NCI-H128 (cell line): ENCODE results near the gene MTTP.
"Not testable (repeated sequence)": the region's sequence is repeated elsewhere in the genome, so short reads cannot be mapped to it uniquely, and the experiment has no call there.

Source experiments
- DNase-seq: peaks from one replicate; lab custom pipeline; 2025; ENCODE audit not compliant: unreplicated experiment; lab: John Stamatoyannopoulos, UW

The MTTP gene

DNA sequence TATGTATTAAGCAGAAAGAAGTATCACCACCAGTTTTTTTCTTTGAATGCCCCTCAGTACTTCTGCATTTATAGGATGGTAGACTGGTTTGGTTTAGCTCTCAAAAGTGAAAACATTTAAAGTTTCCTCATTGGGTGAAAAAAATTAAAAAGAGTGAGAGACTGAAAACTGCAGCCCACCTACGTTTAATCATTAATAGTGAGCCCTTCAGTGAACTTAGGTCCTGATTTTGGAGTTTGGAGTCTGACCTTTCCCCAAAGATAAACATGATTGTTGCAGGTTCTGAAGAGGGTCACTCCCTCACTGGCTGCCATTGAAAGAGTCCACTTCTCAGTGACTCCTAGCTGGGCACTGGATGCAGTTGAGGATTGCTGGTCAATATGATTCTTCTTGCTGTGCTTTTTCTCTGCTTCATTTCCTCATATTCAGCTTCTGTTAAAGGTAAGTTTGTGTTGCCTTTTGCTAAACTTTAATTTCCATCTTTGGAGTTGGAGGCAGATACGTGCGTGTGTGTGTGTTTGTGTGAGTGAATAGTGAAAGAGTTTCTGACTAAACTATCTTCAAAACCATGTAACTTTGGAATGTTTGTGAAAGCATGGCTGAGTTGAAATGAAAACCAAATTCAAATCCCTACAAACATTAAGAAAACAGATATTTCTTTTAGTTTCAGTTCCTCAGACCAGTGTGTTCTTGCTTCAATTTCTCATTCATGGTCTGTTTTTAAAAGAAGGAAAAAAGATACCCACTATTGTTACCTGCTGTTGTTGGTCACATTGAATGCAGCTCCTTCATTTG is at the start of gene MTTP:
MTTP (plus strand) TSS at position 295 of the 795 bp plus-strand sequence; CDS start at position 381, 86 bp downstream.
- DNase-seq, result no peak

DNA sequence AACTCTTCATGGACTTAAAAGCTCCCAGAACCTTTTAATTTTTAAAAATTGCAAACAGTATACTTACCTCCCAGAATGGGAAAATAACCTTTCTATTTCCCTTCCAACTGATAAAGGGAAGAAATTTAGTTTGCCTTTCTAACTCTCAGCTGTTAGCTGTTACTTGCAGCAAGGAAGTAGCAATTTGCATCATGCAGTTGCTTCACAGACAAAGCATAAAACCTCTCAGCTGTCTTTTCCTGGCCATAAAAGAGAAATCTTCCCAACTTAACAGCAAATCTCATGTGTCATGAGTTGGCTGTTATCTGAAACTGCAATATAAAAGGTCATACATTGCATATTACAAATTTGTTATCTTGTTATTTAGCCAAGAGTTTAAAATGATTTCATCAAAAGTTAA is 45.4 kb upstream of the MTTP start:
- DNase-seq, result no peak

GRCh38 chr4:99529956-99530355 is 44.7 kb upstream of the MTTP start:
- DNase-seq, result no peak

DNA sequence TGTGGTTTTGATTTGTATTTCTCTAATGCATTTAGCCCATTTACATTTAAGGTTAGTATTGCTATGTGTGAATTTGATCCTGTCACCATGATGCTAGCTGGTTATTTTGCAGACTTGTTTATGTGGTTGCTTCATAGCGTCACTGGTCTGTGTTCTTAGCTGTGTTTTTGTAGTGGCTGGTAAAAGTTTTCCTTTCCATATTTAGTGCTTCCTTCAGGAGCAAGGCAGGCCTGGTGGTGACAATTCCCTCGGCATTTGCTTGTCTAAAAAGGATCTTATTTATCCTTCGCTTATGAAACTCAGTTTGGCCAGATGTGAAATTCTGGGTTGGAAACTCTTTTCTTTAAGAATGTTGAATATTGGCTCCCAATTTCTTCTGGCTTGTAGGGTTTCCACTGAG is 39.9 kb upstream of the MTTP start:
- DNase-seq, result not testable (repeated sequence)

DNA sequence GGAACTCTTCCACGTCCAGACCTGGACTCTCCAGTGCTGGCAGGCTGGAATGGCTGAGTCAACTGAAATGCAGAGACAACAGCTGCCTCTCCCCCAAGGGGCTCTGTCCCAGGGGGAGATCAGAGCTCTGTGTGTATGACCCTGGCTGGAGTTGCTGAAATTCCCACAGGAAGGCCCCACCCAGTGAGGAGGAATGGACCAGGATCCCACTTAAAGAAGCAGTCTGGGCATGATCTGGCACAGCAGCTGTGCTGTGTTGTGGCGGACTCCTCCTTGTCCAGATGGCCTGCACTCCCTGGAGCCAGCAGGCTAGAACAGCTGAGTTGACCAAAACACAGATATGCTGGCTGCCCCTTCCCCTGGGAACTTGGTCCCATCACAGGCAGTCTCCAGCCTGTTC is 38.4 kb upstream of the MTTP start:
- DNase-seq, result no peak

- no peak for DNase-seq
Measured at GRCh38 chr4:99536848-99537247, 37.8 kb upstream of the MTTP start.

DNA sequence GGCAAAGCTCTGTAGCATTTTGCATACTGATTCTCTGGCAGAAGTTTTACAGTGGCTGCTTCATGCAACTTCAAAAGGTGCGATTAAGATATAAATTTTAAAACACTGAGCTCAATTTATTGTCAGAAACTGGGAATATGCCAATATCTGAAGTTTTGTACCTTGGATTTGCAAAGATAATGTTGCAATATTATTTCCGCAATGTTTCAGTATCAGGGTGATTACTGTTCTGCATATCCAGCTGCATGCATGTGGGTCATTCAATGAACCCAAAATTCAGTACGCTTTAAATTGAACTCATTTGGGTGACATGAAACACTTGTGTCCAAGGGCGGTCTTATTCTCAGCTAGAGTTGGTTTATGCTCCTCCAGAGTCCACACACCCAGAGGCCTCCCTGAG is 37.0 kb upstream of the MTTP start:
- no peak for DNase-seq

DNA sequence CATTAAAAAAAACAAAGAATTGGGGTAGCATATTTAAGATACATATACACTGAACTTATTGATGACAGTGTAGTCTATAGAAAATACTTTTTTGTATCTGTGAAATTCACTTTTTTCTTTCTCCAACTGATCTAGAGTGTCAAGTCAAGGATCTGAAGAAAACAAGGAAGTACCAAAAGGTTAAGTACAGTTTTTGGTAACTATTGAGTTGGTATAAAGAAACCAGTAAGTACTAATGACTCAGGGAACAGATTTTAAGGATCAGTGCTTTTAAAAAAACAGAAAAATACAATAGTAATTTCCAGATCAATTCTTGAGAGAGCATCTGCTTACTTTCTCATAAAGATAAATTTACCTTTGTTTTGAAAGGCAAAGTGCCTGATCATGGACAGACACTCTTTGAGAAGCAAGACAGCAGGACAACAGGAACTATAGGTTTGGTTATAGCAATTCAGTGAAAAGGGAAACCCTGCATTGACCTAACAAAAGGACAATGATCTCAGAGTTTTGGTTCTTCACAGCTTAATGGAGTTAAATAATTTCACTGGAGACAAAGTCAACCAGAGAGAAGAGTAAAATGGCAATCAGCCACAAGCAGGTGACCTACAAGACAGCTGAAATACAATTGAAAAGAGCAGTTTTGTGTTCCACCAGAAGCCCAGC is 34.2 kb upstream of the MTTP start:
- DNase-seq, result no peak

DNA sequence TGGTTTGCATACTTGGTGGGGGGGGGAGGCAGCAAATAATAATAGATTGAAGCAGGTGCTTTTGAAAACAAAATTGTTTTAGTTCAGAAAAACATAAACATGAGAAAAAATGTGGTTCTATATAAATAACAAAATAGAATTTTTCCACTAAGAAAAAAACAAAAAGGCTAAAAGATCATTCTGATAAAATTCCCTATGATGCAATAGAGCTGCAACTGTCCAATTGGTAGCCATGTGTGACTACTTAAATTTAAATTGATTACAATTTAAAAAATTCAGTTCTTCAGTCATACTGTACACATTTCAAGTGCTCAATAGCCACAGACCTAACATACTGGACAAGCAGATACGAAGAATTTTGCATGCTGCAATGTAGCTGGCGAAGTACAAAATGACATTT is 21.8 kb upstream of the MTTP start:
- DNase-seq, result no peak

DNA sequence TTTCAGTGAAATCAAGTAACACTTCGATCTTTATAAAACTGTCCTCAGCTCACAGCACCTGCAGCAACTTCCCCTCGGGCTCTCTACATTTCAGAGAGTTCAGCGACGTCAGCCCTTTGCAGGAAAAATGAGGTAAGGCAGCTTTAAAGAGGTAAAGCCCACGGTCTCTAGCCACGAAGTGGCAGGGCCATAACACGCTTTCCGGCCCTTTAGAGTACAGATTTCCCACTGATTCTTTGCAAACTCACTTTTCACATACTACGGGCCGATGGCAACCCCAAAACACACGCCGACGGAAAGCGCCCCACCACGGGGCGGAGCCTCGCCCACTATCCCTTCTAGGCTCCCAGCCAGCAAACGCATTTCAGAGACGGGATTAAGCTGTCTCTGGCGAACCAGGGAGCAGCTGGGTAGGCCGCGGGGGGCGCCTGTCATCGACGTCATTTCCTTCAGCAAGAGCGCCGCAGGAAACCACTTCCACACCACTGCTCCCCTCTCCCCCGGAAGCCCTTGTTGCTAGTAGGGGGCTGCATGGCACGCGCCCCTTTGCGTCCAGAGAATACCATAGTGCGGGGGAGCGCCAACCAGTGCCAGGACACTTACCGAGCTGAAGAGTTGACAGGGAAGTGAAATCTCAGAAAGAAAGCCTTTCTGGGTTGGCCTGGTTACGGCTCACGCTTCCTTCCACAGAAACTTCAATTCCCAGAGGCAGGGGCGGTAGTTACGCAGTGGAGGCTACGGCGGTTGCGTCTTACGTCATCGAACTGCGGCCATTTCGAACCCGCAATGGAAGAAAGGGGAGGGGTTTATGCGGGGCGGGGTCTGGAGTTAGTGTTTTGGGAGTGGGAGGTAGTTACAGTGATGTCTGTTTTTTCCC is 11.1 kb upstream of the MTTP start, which contains the start of gene TRMT10A:
TRMT10A (minus strand) TSS at position 730 of the 877 bp plus-strand sequence. CDS start 4,701 bp downstream, outside the sequence.
- peak; percentile 73 for DNase-seq

DNA sequence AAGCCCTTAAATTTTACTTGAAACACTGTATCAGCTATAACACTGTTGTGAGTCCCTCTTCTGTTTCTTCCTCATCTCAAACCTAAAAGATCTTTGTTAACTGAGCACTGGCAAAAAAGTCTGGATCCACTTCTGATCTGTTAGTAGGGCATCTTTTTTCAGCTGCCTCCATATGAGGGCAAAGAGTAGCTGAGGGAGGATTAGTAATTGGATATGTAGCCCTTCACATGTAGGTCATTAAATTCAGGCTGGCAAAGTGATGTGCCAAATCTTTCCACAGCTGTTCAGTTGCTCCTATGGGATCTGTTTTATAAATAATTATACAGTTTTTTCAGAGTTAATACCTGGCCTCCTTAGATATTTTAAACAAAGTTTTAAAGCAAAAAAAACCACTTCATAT is 9.7 kb upstream of the MTTP start:
- peak; percentile 16 for DNase-seq

DNA sequence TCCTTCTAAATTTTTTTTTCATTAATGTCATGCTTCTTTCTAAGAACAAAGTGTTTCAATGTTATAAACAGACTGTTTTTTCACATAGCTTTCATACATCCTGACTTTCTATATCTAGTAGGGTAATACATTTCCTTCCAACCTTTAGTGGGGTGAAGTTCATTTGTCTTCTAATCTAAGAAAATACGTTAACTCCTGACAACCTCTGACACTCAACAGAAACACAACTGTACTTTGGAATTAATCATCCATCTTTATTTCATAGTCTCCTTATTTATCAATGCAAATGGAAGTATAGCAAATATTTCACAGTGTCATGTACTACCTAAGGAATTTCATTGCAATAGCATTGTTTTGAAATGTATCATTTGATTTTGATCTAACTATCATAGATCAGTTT is 2.7 kb upstream of the MTTP start:
- DNase-seq, result no peak

DNA sequence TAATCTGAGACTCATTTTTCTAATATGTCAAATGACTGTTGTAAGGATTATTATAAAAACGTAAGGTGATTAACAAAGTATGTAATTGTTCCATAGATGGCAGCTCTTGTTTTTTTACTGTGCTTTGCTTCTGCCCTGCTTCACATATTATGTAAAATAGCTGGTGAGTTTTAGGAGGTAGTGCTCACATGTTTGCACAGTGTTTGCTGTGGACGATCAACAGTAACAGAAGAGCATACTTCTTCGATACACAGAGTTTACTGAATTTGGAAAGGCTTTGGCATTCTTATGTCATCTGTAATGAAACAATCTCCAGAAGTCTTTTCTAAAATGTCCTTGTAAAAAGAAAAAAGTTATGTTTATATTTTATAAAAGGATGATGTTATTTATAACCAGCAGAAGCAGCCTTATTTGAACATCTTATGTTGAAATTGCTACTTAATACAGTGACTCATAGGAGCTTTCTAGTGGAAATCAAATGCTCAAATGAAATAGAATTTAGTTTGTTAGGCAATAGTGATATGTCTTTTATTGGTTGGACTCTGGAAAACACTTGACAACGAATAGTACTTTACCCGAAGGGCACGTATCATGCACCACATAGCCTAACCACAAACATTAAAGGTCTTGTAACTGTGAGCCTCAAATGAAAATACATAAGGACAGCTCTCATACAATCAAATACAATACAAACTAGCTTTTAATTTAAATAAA is 1.9 kb upstream of the MTTP start:
- DNase-seq, result no peak

- DNase-seq, result no peak
Measured at GRCh38 chr4:99573735-99574368, 772 bp upstream of the MTTP start.

GRCh38 chr4:99578714-99579113 is 4.1 kb downstream of the MTTP start:
- no peak for DNase-seq

DNA sequence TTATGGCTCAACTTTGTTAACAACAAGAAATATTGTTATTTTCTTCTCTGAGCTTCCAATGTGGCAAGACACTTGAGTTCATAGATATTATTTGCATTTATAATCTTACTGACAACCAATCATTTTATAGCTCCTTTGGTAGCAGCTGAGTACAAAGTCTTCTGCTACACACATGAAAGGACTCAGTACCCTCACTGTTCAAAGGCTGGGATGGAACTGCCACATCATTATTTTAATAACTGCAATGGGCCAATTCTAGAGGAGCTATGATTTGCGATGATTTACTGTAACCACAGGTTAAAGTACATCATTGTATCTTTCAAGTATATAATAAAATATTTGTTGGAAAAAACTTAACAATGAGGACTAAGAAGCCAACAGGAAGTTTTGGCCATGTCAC is 10.9 kb downstream of the MTTP start:
- no peak for DNase-seq

GRCh38 chr4:99586322-99586721 is 11.7 kb downstream of the MTTP start:
- DNase-seq, result no peak

DNA sequence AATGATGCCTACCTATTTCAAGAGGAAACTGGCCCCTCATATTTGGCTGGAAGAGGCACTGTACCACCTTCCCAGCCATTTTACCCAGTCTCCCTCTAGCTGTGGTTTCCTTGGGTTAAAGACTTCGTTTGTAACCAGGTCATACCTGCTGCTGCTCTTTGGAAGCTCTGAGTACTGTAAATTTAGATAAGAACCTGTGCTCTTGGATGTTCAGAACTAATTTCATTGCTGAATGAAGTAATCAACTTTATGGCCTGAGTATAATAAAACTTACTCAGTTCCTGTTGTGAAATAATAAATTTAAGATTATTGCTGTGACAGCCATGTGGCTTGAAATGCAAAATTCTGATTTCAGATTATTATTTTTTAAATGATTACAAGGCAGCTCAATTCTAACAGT is 12.2 kb downstream of the MTTP start:
- DNase-seq, result no peak

DNA sequence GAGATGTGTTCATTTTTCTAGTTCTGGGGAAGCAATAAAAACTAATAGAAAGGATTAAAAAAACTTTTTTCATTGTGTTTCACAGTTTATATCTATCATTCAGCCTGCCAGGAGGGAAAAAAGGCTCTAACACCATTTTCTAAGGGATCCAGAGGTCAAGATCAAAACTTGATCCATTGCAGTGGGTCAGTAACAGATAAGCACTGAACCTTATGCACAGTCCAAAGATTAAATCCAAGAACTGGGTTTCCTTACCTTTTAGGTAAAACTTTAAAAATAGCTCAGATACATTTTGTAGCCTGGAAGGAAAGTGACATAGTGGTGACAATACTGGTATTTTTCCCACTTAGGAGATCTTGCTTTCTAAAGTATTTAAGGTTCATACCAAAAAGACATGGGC is 12.7 kb downstream of the MTTP start:
- DNase-seq, result no peak

- DNase-seq, result no peak
Measured at GRCh38 chr4:99587803-99588202, 13.2 kb downstream of the MTTP start.
